ENCODE measurements around the gene LUZP1. TPM values are rescaled to one million over a fixed set of nuclear protein-coding genes. Genes with fewer than 3 reads are reported as not detected.

Gene LUZP1
- total RNA-seq, 1 donor from 2014 or later = 29.9 TPM

DNA sequence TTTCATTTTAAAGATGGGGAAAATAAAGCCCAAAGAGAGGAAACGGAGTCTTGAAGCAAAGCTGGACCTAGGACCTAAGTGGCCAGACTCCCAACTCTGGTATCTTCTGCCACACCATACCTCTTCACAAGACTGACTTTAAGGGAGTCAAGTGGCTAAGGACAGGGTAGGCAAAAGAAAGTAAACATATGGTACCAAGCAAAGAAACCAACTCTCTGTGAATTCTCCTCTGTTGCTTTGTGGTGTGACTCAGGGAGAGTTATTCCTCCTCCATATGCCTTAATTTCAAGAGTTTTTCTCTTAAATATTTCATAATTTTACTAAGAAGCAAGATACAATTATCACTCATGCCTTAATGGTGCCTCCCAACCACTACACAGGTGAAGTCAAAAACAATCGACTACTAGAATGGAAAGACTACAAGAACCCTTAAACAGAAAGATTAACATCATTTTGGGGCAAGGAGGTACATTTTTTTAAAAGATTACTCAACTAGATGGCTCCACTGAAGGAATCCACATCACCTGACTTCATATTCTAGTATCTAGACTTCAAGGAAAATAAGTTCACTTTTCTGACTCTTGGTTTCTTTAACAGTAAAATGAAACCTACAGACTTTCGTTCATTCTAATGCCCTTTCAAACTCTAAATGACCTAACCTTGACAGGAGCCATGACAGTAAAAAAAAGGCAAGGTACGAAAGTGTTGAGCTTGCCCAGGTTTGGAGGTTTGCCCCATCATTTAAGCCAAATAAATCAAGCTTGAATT is 44.2 kb downstream of the LUZP1 start:
- Histone ChIP-seq H3K4me1 (peaks cover 76% of the 10 kb centered on the region), H3K27me3 (ENCODE audit: low read depth) (no peaks in the 10 kb centered on the region), H3K9me3 (replicated peaks) (no peaks in the 10 kb centered on the region), H3K36me3 (no peaks in the 10 kb centered on the region), H3K4me3 (no peak overlapping the region), H3K27ac (replicated peaks) (no peak overlapping the region)
- TF ChIP-seq, protein P1, sequence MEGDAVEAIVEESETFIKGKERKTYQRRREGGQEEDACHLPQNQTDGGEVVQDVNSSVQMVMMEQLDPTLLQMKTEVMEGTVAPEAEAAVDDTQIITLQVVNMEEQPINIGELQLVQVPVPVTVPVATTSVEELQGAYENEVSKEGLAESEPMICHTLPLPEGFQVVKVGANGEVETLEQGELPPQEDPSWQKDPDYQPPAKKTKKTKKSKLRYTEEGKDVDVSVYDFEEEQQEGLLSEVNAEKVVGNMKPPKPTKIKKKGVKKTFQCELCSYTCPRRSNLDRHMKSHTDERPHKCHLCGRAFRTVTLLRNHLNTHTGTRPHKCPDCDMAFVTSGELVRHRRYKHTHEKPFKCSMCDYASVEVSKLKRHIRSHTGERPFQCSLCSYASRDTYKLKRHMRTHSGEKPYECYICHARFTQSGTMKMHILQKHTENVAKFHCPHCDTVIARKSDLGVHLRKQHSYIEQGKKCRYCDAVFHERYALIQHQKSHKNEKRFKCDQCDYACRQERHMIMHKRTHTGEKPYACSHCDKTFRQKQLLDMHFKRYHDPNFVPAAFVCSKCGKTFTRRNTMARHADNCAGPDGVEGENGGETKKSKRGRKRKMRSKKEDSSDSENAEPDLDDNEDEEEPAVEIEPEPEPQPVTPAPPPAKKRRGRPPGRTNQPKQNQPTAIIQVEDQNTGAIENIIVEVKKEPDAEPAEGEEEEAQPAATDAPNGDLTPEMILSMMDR (IDR thresholded peaks at IDR 0.05; ENCODE audit: borderline replicate concordance) = no peak
- DNase-seq = no peak
- intact Hi-C loops (cut with micrococcal nuclease) = no loop called here

- intact Hi-C loops (cut with micrococcal nuclease) = no loop called here
- peak overlapping the region; percentile 3 for H3K27ac ChIP-seq (replicated peaks)
- TF ChIP-seq, protein P1 (IDR thresholded peaks at IDR 0.05; ENCODE audit: borderline replicate concordance) = no peak
- H3K4me3 ChIP-seq = no peak overlapping the region
- H3K27me3 ChIP-seq (ENCODE audit: low read depth) = no peaks in the 10 kb centered on the region
- H3K4me1 ChIP-seq = peaks cover 84% of the 10 kb centered on the region
- H3K36me3 ChIP-seq = no peaks in the 10 kb centered on the region
- DNase-seq = no peak
- H3K9me3 ChIP-seq (replicated peaks) = no peaks in the 10 kb centered on the region
Measured at GRCh38 chr1:23123528-23123927, 45.1 kb downstream of the LUZP1 start.

DNA sequence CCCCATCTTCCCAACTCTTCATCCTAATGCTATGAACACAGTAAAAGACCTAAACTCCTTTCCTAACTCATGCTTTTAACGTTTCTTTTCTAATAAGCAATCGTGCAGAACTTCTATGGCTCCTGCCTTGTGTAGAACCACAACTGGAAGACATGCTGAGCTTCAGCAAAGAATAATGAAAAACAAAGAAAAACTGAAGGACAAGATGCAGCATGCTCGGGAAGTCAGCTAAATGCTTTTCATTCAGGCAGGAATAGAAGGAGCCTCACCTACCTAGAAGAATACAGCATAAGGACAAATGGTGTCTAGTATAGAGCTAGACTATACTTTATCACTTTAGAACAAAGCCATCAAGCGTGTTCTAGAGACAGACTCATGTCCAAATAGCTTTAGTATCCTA is 45.9 kb downstream of the LUZP1 start:
- Histone ChIP-seq H3K27me3 (ENCODE audit: low read depth) (no peaks in the 10 kb centered on the region), H3K4me3 (no peak overlapping the region), H3K27ac (replicated peaks) (peak overlapping the region; percentile 48), H3K36me3 (no peaks in the 10 kb centered on the region), H3K9me3 (replicated peaks) (no peaks in the 10 kb centered on the region), H3K4me1 (peaks cover 87% of the 10 kb centered on the region)
- intact Hi-C loops (cut with micrococcal nuclease) = no loop called here
- no peak for DNase-seq
- TF ChIP-seq, protein P1 (IDR thresholded peaks at IDR 0.05; ENCODE audit: borderline replicate concordance) = no peak

DNA sequence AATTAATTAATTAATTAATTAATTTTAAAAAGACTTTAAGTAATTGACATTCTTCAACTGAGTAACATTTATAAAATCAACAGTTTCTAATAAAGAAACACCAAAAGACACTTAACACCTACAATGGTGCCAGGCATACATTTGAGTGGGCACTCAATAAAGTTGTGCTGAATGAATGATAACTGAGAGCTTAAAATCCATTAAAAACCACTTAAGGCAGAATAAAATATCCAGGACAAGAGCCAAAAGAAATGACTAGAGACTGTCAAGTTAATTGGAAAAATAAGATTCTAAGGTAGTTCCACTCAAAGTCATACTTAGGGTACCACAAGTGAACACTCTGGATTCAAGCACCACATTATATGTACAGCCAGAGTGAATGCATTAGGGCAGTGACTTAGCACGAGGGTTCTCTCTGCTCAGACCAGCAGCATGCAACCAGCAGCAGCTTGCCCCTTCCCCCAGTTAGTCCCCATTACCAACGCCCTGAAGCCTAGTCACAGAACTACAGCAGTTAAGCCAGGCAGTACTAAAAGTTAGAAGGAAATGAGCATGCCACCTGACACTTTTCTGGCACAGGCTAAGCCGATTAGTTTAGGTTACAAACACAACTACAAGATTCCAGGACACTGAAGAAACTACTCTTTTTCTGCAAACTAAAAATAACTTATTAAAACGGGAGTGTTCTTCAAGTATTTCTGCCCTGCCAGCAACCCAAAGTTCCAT is 46.5 kb downstream of the LUZP1 start:
- H3K27me3 ChIP-seq (ENCODE audit: low read depth) = no peaks in the 10 kb centered on the region
- H3K9me3 ChIP-seq (replicated peaks) = no peaks in the 10 kb centered on the region
- H3K36me3 ChIP-seq = no peaks in the 10 kb centered on the region
- H3K4me1 ChIP-seq = peaks cover 82% of the 10 kb centered on the region
- H3K4me3 ChIP-seq = no peak overlapping the region
- H3K27ac ChIP-seq (replicated peaks) = peak overlapping the region; percentile 48
- intact Hi-C loops (cut with micrococcal nuclease) = no loop called here
- TF ChIP-seq, protein P1 (IDR thresholded peaks at IDR 0.05; ENCODE audit: borderline replicate concordance) = no peak
- DNase-seq = no peak

DNA sequence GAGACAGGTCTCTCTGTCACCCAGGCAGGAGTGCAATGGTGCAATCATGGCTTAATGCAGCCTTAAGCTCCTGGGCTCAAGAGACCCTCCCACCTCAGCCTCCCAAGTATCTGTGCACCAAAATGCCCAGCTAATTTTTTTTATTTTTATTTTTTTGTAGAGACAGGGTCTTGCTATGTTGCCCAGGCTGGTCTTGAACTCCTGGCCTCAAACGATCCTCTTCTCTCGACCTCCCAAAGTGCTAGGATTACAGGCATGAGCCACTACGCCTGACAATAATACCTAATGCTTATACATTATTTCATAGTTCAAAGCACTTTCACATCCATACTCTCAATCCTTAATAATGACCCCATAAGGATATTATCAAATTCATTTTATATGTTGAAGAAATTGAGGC is 48.3 kb downstream of the LUZP1 start:
- DNase-seq = no peak
- H3K27me3 ChIP-seq (ENCODE audit: low read depth) = no peaks in the 10 kb centered on the region
- H3K9me3 ChIP-seq (replicated peaks) = no peaks in the 10 kb centered on the region
- no peaks in the 10 kb centered on the region for H3K36me3 ChIP-seq
- no peak overlapping the region for H3K4me3 ChIP-seq
- peak overlapping the region; percentile 71 for H3K27ac ChIP-seq (replicated peaks)
- peaks cover 71% of the 10 kb centered on the region for H3K4me1 ChIP-seq
- TF ChIP-seq, protein P1 (IDR thresholded peaks at IDR 0.05; ENCODE audit: borderline replicate concordance) = no peak
- intact Hi-C loops (cut with micrococcal nuclease) = no loop called here

All from left ventricle myocardium inferior (tissue), 1 donor.